ENCODE data around the gene KCNQ1.

DNA sequence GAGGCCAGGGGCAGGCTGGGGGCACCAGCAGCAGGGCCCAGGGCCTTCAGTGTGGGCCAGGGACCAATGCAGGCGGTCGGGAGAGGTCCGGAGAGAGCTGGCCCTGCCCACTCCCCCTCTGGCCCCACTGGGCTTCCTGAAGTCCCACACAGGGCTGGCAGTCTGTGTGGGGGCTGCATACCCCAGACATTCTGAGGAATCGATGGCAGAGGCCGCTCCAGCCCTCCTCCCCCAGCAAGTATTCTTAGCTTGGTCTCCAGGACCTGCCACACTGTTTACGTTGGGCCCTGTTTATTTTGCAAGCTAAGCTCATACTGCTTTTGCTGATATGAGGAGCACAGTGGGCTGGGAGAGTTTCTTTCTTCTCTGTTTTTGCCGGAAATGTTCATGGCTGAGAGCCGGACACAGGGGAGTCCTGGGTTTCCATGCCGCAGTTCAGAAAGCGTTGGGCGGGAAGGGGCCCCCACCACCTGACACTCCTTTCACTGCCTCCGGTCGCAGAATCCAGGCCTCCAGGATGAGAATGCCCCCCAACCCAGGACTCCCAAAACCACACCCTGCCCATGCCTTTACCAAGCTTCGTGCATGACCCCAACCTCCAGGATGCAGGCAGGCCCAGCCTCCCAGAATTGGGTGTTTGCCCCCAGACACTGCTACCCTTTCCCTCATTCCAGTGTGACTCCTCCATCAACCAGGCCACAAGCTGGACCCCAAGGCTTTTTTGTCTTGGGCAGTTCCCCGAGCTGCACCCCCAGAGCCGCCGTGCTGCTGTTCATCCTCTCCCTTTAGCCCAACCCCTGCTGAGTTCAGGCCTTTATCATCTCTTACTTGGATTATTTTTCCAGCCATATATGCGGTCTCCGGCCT, 336.8 kb downstream of the KCNQ1 start:
- TF ChIP-seq POLR2AphosphoS5 (IDR thresholded peaks at IDR 0.05; ENCODE audit: low read depth, low read length), result no peak
- no peak for TF ChIP-seq SPI1 (IDR thresholded peaks at IDR 0.05; ENCODE audit: low read depth, low read length)

Measured in GM12891 (cell line).